Measurements from ENCODE around the gene PRRX2.
"Not testable (repeated sequence)": the region's sequence is repeated elsewhere in the genome, so short reads cannot be mapped to it uniquely, and the experiment has no call there.

Gene PRRX2

GRCh38 chr9:129761293-129761900, 96.0 kb downstream of the PRRX2 start:
- Histone ChIP-seq H3K27me3 (ENCODE audit: insufficient read depth, low read depth) (peaks cover under 1% of the 10 kb centered on the region; the same call in 1 of the 2 replicates), H4K20me1 (ENCODE audit: insufficient read depth) (no peaks in the 10 kb centered on the region), H3K9ac (no peak overlapping the region), H3K4me3 (IDR thresholded peaks at IDR 0.05; ENCODE audit: insufficient read depth, low read depth, low read length) (no peak overlapping the region), H3K4me2 (no peak overlapping the region), H2AFZ (ENCODE audit: low read depth) (no peak overlapping the region), H3K27ac (no peak overlapping the region), H3K4me1 (ENCODE audit: low read depth, poor library complexity, severe bottlenecking) (peaks cover 11% of the 10 kb centered on the region), H3K79me2 (ENCODE audit: insufficient read depth, low read depth) (no peaks in the 10 kb centered on the region), H3K36me3 (ENCODE audit: insufficient read depth) (no peaks in the 10 kb centered on the region)
- no peak for TF ChIP-seq CTCF (conservative IDR thresholded peaks at IDR 0.05; ENCODE audit: low read depth, low read length)

- H3K4me1 ChIP-seq (ENCODE audit: low read depth, poor library complexity, severe bottlenecking): peaks cover 14% of the 10 kb centered on the region
- TF ChIP-seq CTCF (conservative IDR thresholded peaks at IDR 0.05; ENCODE audit: low read depth, low read length): no peak
- no peaks in the 10 kb centered on the region for H3K79me2 ChIP-seq (ENCODE audit: insufficient read depth, low read depth)
- no peaks in the 10 kb centered on the region for H3K36me3 ChIP-seq (ENCODE audit: insufficient read depth)
- H4K20me1 ChIP-seq (ENCODE audit: insufficient read depth): no peaks in the 10 kb centered on the region
- no peak overlapping the region for H3K4me3 ChIP-seq (IDR thresholded peaks at IDR 0.05; ENCODE audit: insufficient read depth, low read depth, low read length)
- no peak overlapping the region for H3K9ac ChIP-seq
- H2AFZ ChIP-seq (ENCODE audit: low read depth): no peak overlapping the region
- H3K27ac ChIP-seq: no peak overlapping the region
- no peak overlapping the region for H3K4me2 ChIP-seq
- no peaks in the 10 kb centered on the region for H3K27me3 ChIP-seq (ENCODE audit: insufficient read depth, low read depth)
Measured at GRCh38 chr9:129761901-129762369, 96.5 kb downstream of the PRRX2 start.

DNA sequence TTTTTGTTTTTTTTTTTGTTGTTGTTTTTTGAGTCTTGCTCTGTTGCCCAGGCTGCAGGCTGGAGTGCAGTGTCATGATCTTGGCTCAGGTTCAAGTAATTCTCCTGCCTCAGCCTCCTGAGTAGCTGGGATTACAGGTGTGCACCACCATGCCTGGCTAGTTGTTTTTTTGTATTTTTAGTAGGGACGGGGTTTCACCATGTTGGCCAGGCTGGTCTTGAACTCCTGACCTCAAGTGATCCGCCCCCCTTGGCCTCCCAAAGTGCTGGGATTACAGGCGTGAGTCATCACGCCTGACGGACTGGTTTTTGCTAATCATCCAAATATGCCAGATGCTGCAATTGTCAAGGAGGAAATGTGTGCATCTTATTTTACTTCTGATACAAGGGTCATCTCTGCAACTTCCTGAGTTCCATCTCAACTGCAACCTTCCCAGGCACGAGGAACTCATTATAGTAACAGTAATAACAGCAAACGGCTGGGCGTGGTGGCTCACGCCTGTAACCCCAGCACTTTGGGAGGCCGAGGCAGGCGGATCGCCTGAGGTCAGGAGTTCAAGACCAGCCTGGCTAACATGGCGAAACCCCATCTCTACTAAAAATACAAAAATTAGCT, 97.0 kb downstream of the PRRX2 start:
- not testable (repeated sequence) for H4K20me1 ChIP-seq (ENCODE audit: insufficient read depth); H3K9ac ChIP-seq; H3K27me3 ChIP-seq (ENCODE audit: insufficient read depth, low read depth); H3K36me3 ChIP-seq (ENCODE audit: insufficient read depth); H3K4me2 ChIP-seq; H3K4me3 ChIP-seq (IDR thresholded peaks at IDR 0.05; ENCODE audit: insufficient read depth, low read depth, low read length); H2AFZ ChIP-seq (ENCODE audit: low read depth); H3K27ac ChIP-seq; H3K79me2 ChIP-seq (ENCODE audit: insufficient read depth, low read depth)
- peaks cover 17% of the 10 kb centered on the region for H3K4me1 ChIP-seq (ENCODE audit: low read depth, poor library complexity, severe bottlenecking)

GRCh38 chr9:129762985-129763926, 97.8 kb downstream of the PRRX2 start:
- no peak overlapping the region for H3K4me2 ChIP-seq
- no peak overlapping the region for H2AFZ ChIP-seq (ENCODE audit: low read depth)

More at GRCh38 chr9:129762985-129763926, 97.8 kb downstream of the PRRX2 start:
- Histone ChIP-seq H4K20me1 (ENCODE audit: insufficient read depth) (no peaks in the 10 kb centered on the region), H3K36me3 (ENCODE audit: insufficient read depth) (no peaks in the 10 kb centered on the region), H3K27ac (no peak overlapping the region), H3K27me3 (ENCODE audit: insufficient read depth, low read depth) (no peaks in the 10 kb centered on the region), H3K4me3 (IDR thresholded peaks at IDR 0.05; ENCODE audit: insufficient read depth, low read depth, low read length) (no peak overlapping the region), H3K9ac (no peak overlapping the region), H3K79me2 (ENCODE audit: insufficient read depth, low read depth) (no peaks in the 10 kb centered on the region), H3K4me1 (ENCODE audit: low read depth, poor library complexity, severe bottlenecking) (peaks cover 21% of the 10 kb centered on the region)
- no peak for TF ChIP-seq CTCF (conservative IDR thresholded peaks at IDR 0.05; ENCODE audit: low read depth, low read length)

All from KMS-11 (cell line).